Stimulated activated CD4-positive, alpha-beta T cell treated with anti-CD3 and anti-CD28 coated beads, Interleukin-1b, Interleukin-23, amount 100 ng/mL, for 48 hours (primary cell): ENCODE data around the gene NPHP1.
"Not testable (repeated sequence)": the region's sequence is repeated elsewhere in the genome, so short reads cannot be mapped to it uniquely, and the experiment has no call there.

ENCODE experiments used
- DNase-seq: peaks from one replicate; pipeline ENCODE4 v3.0.0-alpha.2; 2020

Gene NPHP1

GRCh38 chr2:110190169-110190568, 14.6 kb downstream of the NPHP1 start:
- DNase-seq = not testable (repeated sequence)

DNA sequence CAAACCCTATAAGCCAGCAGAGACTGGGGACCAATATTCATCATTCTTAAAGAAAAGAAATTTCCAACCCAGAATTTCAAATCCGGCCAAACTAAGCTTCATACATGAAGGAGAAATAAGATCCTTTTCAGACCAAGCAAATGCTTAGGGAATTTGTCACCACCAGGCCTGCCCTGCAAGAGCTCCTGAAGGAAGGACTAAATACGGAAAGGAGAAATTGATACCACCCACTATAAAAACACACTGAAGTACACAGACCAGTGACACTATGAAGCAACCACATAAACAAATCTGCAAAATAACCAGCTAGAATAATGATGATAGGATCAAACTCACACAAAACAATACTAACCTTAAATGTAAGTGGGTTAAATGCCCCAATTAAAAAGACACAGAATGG, 22.4 kb downstream of the NPHP1 start:
- no peak for DNase-seq

- DNase-seq = no peak
Observed at GRCh38 chr2:110180036-110180435, 24.8 kb downstream of the NPHP1 start.

DNA sequence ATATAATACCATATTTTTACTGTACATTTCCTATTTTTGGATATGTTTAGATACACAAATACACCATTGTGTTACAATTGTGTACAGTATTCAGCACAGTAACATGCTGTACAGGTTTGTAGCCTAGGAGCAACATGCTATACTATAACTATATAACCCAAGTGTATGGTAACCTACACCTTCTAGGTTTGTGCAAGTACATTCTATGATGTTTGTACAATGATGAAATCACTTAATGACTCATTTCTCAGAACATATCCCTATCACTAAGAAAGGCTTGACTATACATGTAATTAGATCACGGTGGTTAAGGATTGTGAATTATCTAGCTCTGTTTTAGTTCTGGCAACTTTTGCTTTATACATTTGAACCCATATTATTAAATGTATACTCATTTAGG, 31.3 kb downstream of the NPHP1 start:
- DNase-seq = no peak

DNA sequence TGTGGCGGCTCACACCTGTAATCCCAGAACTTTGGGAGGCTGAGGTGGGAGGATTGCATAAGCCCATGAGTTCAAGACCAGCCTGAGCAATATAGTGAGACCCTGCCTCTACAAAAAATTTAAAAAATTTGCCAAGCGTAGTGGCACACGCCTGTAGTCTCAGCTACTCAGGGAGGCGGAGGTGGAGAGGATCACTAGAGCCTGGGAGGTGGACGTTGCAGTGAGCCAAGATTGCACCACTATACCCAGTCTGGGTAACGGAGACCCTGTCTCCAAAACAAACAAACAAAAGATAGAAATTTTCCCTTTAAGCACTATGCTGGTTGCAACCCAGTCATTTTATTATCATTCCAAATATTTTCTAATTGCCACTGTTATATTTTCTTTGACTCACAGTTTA, 32.3 kb downstream of the NPHP1 start:
- DNase-seq = no peak

DNA sequence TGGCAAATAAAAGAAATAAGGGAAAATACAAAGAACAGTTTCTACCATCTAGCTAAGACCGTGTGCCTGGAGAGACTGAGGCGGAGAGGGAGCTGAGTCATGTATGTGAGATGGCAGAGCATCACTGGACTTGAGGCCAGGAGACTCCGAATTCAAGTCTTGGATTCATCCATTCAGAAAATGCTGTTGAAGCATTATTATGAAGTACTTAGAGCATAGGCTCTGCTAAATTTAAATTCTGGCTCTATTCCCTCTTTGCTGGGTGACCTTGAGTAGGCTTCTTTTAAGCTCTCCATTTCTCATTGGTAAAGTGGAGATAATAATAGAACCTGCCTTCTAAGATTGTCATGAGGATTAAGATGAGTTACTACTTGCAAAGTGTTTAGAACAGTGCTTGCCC, 34.7 kb downstream of the NPHP1 start:
- DNase-seq = no peak

GRCh38 chr2:110167326-110168000, 37.4 kb downstream of the NPHP1 start:
- DNase-seq = no peak

DNA sequence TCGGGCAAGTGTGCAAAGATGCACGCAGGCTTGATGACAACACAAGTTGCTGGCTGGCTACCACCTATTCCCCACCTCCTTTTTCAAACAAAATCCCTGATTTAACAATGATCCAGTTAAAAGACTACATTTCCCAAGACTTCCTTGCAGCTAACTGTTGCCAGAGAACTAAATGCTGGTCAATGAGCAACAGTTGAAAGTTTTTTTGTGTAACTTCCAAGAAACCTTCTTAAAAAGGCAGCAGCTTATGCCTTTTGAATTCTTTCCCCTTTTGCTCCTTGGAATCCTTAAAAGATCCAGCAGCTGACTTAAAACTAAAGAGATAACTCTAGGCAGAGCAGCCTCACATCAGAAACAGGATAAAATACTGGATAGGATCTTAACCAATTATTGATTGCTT, 38.5 kb downstream of the NPHP1 start:
- no peak for DNase-seq

DNA sequence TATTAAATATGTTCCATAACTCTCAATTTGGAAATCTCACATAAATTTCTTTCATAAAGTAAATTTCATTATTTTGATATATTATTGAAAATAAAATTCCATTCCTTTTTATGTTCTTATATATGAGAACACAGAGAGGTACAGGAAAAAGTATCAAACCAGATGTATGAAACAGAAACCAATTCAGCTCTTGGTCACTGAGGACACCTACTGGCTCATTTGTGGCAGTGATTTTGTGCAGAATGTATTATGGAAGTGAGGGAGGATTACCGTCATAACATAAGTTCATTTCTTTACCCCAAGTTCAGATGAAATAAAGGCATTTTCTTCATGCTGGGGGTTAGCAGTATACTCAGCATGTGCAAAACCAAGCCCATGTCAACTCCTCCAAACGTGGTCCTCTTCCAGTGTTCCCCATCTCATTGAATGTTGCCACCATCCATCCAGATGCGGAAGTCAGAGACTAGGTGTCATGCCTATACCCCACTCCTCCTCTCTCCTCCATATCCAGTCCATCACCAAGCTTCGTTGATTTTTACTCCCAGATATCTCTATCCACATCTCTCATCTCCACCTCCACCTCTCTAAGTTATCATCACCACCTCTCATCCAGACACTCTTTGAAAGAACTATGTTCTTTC, 47.5 kb downstream of the NPHP1 start:
- DNase-seq = no peak

- not testable (repeated sequence) for DNase-seq
Observed at GRCh38 chr2:110154828-110155227, 50.0 kb downstream of the NPHP1 start.

DNA sequence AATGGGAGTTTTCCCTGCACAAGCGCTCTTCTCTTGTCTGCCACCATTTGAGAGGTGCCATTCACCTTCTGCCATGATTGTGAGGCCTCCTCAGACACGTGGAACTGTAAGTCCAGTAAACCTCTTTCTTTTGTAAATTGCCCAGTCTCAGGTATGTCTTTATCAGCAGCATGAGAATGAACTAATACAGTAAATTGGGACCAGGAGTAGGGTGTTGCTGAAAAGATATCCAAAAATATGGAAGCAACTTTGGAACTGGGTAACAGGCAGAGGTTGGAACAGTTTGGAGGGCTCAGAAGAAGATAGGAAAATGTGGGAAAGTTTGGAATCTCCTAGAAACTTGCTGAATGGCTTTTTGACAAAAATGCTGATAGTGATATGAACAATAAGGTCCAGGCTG, 50.6 kb downstream of the NPHP1 start:
- not testable (repeated sequence) for DNase-seq

DNA sequence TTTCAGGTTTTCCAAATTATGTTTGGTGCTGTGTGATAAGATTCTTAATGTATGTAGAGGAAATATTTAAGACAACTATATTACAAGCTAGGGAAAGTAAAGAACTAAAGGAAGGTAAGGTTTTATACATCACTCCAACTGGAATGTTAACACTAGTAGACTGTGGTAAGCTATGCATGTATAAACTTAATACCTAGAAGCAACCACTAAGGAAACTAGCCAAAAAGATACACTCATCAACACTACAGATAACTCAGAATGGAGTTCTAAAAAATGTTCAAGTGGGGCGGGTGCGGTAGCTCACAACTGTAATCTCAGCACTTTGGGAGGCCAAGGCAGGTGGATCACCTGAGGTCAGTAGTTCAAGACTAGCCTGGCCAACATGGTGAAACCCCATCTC, 51.4 kb downstream of the NPHP1 start:
- no peak for DNase-seq

DNA sequence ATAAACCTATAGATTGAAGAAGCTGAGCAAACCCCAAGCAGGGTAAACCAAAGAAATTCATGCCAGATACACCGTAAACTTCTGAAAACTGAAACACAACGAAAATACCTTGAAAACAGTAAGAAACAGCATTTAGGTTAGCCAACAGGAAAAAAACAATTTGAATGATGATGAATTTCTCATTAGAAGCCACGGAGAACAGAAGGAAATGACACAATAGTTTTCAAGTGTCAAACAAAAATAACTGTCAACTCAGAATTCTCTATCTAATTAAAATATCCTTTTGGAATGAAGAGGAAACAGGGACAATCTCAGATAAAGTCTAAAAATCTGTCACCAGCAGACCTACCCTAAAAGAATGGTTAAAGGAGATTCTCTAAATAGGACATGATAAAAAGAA, 51.9 kb downstream of the NPHP1 start:
- DNase-seq = no peak

GRCh38 chr2:110149330-110150220, 55.2 kb downstream of the NPHP1 start:
- DNase-seq = no peak

GRCh38 chr2:110146945-110147332, 57.9 kb downstream of the NPHP1 start:
- no peak for DNase-seq

GRCh38 chr2:110146183-110146944, 58.4 kb downstream of the NPHP1 start:
- no peak for DNase-seq

GRCh38 chr2:110143982-110144381, 60.8 kb downstream of the NPHP1 start:
- DNase-seq = no peak

DNA sequence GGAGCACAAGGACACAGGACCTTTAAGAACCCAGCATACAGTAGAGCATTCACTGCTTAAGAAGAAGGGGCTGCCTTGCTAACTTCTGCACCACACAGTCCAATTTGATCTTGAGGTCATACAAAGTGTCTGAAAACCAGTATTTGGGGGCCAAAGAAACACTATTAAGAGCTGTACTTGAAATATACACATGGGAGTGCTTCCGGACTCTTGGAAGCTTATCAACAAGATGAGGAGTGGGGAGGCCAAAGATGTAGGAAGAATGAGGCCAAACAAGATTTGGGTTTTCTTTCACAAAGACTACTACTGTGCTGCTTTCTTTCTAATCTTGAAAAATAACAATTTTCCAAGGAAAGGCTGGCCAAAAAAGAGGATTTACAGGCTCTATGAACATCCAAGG, 64.4 kb downstream of the NPHP1 start:
- DNase-seq = no peak

- no peak for DNase-seq
Observed at GRCh38 chr2:110134025-110134424, 70.8 kb downstream of the NPHP1 start.

DNA sequence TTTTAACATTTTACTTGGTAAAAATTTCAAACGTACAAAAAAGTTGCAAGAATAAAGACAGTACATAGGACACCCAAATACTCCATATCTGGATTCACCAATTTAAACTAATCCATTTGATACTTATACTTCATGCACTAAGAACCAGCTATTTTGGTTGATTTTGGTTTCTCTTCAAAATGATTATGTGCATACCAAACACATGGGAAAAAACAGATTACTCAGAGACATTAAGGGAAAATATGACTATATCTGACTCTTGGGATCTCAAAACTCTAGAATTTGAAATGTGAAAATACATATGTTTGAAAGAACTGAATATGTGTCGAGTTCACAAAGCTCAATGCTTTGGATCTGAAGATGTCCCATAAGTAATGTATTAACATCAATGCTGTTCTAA, 73.6 kb downstream of the NPHP1 start:
- no peak for DNase-seq

GRCh38 chr2:110130757-110131156, 74.1 kb downstream of the NPHP1 start:
- DNase-seq = no peak

GRCh38 chr2:110126906-110127305, 77.9 kb downstream of the NPHP1 start:
- no peak for DNase-seq

GRCh38 chr2:110126086-110126773, 78.6 kb downstream of the NPHP1 start:
- DNase-seq = no peak
